GM21528 (cell line): ENCODE results near the gene METTL15.
"Not testable (repeated sequence)": the region's sequence is repeated elsewhere in the genome, so short reads cannot be mapped to it uniquely, and the experiment has no call there.

Experiments
- ATAC-seq: cut with Tn5 transposase; IDR thresholded peaks from one replicate; pipeline ENCODE4 v1.9.1; 2021; ENCODE audit warnings: mild to moderate bottlenecking, moderate library complexity; ENCODE audit not compliant: unreplicated experiment, low FRiP score

METTL15 gene

GRCh38 chr11:28176351-28176750, 68.2 kb downstream of the METTL15 start:
- no peak for ATAC-seq

- ATAC-seq: no peak
These were observed 87.3 kb downstream of the METTL15 start for GRCh38 chr11:28195449-28195848.

GRCh38 chr11:28209906-28210305, 101.7 kb downstream of the METTL15 start:
- no peak for ATAC-seq

GRCh38 chr11:28222063-28222462, 113.9 kb downstream of the METTL15 start:
- ATAC-seq: not testable (repeated sequence)

- ATAC-seq: peak; percentile 87
These were observed 115.4 kb downstream of the METTL15 start for GRCh38 chr11:28223577-28223976.

GRCh38 chr11:28223994-28224393, 115.8 kb downstream of the METTL15 start:
- ATAC-seq: no peak

GRCh38 chr11:28227460-28227859, 119.3 kb downstream of the METTL15 start:
- ATAC-seq: no peak

GRCh38 chr11:28228196-28228895, 120.2 kb downstream of the METTL15 start:
- ATAC-seq: no peak

- no peak for ATAC-seq
These were observed 123.3 kb downstream of the METTL15 start for GRCh38 chr11:28231475-28231874.

GRCh38 chr11:28232649-28233048, 124.5 kb downstream of the METTL15 start:
- ATAC-seq: no peak

GRCh38 chr11:28241760-28242159, 133.6 kb downstream of the METTL15 start:
- no peak for ATAC-seq

GRCh38 chr11:28242596-28242995, 134.4 kb downstream of the METTL15 start:
- ATAC-seq: no peak

GRCh38 chr11:28243061-28243460, 134.9 kb downstream of the METTL15 start:
- ATAC-seq: no peak

GRCh38 chr11:28243581-28243980, 135.4 kb downstream of the METTL15 start:
- no peak for ATAC-seq

- no peak for ATAC-seq
These were observed 136.9 kb downstream of the METTL15 start for GRCh38 chr11:28245131-28245530.

- ATAC-seq: no peak
These were observed 142.0 kb downstream of the METTL15 start for GRCh38 chr11:28250192-28250591.

GRCh38 chr11:28251257-28251656, 143.1 kb downstream of the METTL15 start:
- ATAC-seq: no peak

GRCh38 chr11:28257761-28258160, 149.6 kb downstream of the METTL15 start:
- no peak for ATAC-seq

GRCh38 chr11:28259177-28259843, 151.1 kb downstream of the METTL15 start:
- ATAC-seq: peak; percentile 78

- ATAC-seq: no peak
These were observed 160.7 kb downstream of the METTL15 start for GRCh38 chr11:28268925-28269324.

GRCh38 chr11:28269586-28269985, 161.4 kb downstream of the METTL15 start:
- ATAC-seq: no peak

GRCh38 chr11:28272247-28272646, 164.1 kb downstream of the METTL15 start:
- not testable (repeated sequence) for ATAC-seq
